Activated CD4-positive, alpha-beta T cell treated with anti-CD3 and anti-CD28 coated beads for 4 hours (primary cell): ENCODE results near the gene MLLT10.
"Not testable (repeated sequence)": the region's sequence is repeated elsewhere in the genome, so short reads cannot be mapped to it uniquely, and the experiment has no call there.

Experiments
- DNase-seq, 2 donors: peaks; one replicate each; pipeline ENCODE4 v3.0.0-alpha.2; 2020

MLLT10 gene

DNA sequence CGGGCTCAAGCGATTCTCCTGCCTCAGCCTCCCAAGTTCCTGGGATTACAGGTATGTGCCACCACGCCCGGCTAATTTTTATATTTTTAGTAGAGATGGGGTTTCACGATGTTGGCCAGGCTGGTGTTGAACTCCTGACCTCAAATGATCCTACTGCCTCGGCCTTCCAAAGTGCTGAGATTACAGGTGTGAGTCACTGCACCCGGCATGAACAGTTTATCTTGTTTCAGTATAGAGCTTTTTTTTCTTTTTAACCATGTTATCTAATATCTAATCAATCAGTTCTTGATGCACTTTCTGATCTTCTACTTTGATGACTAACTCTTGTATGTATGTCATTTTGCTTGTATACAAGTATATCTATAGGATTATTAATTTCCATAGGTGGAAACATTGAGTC is 54.1 kb downstream of the MLLT10 start:
- not testable (repeated sequence) for DNase-seq

DNA sequence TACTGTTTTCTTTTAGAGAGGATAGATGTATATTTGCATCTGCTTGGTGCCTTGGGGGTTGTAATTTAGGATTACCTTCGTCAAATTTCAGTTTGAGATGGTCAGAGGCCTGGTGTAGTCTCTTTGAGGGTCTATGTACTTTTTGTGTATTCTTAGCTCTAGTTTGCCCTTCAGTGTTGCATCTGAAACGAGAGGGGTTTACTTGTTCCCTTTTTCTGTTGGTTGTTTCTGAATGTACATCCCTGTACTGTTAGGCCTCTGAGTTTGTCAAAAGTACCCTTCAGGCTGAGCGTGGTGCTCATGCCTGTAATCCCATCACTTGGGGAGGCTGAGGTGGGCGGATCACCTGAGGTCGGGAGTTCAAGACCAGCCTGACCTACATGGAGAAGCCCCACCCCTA is 60.0 kb downstream of the MLLT10 start:
- no peak for DNase-seq

DNA sequence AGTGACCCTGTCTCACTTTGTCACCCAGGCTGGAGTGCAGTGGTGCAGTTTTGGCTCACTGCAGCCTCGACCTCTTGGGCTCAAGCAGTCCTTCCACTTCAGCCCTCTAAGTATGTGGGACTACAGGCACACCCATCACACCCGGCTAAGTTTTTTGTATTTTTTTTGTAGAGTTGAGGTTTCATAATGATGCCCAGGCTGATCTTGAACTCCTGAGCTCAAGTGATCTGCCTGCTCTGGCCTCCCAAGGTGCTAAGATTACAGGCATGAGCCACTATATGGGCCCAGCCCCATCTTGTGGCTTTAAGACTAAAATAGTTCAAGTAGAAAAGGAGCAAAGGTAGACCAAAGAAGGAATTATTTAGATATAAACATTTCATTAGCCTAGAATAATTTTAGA is 65.5 kb downstream of the MLLT10 start:
- DNase-seq, result no peak

DNA sequence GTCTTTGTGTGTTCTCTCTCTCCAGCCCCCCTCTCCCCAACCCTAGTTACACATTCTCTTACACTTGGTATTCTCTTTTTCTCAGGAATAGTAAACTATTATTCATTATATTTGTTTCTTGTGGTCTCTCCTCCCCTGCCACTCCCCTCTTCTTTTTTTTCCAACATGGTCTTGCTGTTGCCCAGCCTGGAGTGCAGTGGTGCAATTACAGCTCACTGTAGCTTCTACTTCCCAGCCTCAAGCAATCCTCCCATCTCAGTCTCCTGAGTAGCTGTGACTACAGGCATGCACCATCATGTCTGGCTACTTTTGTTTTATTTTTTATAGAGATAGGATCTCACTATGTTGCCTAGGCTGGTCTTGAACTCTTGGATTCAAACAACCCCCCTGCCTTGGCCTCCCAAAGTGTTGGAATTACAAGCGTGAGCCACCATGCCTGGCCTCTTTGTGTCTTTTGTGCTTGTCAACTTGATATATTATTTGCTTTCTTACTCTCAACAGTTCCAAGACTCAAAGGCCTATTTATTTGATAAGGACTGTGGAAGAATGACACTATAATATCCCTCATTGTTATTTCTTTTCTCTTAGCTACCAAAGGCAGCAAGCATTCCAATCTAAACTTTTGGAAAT is 66.9 kb downstream of the MLLT10 start:
- DNase-seq, result no peak

DNA sequence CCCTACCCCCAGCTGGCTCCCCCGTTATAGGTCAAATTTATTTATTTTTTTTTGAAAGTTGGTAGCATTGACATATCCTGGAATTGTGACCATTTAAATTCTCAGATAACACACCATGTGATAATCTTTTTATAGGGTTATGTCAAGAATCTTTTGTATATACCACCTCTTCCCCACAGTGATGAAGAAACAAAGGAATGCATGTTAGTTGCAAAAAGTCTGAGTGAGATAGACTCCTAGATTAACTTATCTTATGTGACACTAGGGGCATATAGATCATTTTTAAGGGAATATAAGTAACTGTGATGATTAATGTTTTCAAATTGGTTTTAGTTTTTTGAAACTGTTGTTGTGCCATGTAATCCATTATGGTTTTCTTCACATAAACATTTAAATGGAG is 68.3 kb downstream of the MLLT10 start:
- DNase-seq, result no peak

DNA sequence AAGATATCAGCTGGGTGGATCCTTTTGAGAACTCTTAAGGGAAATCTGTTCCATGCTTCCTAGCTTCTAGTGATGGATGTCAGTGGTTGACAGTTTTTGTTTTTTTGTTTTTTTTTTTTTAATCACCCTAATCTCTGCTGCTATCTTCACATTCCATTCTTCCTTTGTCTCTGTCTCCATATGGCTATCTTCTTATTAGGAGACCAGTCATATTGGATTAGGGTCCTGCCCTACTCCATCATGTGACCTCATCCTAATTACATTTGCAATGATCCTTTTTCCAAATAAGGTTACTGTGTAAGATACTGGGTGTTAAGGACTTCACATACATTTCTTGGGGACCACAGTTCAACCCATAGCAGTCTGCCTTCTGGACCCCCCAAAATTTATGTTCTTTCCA is 69.7 kb downstream of the MLLT10 start:
- DNase-seq, result no peak

DNA sequence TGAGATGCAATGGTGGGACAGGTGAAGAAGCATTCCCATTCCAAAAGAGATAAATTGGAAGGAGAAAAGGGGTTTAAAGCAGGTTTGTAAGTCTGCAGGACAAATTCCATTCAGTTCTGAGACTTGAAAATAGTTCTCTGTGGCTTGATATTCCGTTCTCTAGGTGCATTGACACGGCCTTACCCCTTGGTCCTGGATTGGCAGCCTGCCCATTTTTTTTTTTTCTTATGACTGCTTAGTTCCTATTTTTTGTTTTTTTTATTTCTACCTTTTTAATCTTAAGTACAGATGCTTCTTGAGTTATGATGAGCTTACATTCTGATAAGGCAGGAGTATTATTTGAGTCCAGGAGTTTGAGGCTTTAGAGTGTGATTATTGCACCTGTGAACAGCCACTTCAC is 70.6 kb downstream of the MLLT10 start:
- DNase-seq, result no peak

DNA sequence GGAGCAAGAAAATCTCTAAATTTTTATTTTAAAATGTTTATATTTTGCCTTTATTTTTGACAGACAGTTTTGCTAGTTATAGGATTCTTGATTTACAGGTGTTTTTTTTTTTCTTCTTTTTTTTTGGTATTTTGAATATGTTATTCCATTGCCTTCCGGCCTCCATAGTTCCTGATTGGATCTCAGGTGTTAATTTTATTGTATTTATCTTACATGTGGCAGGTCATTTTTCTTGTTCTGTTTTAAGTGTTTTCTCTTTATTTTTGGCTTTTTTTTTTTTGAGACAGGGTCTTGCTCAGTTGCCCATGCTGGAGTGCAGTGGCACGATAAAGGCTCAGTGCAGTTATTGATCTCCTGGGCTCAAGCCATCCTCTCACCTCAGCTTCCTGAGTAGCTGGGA is 73.9 kb downstream of the MLLT10 start:
- no peak for DNase-seq

DNA sequence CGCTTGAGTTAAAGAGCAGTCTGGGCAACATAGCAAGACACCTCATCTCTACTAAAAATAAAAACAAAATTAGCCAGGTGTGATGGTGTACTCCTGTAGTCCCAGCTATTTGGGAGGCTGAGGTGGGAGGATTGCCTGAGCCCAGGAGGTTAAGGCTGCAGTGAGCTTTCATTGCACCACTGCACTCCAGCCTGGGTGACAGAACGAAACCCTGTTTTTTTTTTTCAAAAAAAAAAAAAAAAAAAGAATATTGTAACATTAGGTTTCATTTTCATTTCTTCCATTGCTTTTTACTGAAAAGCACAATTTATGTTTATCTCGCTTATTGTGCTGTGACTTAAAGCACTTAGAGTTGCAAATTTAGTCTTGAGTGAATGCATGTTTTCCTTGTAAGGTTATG is 80.0 kb downstream of the MLLT10 start:
- no peak for DNase-seq

DNA sequence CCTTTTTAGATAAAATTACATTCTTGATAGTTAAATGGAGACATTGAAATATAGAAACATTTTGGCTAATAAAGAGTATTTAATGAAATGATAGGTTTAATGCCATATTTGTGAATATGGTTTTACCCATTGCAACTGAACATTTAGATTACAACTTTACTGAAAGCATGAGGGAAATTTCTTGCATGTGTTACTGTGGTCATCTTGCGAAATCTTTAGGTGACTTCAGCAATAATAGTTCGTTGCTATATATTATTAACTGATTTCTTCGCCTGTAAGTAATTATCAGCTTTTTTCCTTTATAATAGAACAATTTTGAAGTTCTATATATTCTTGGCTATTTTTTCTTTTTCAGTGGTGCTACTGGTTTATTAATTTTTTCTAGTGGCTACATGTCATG is 83.2 kb downstream of the MLLT10 start:
- no peak for DNase-seq

DNA sequence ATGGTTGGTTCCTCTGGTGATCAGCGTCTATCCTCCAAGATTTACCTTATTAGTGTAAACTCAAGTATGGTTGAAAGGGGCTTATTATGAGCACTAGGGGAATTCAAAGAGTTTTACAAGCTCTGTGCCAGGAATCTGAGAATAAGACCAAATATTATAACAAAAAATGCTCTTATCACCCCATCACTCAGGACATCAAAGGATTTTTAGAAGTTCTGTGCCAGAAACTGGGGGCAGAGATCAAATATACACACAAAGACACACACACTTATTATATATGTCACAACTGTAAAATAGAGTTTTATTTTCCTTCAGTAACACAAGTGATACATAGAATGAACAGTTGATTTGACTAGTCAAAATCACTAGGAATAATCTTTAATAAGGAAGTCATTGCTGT is 89.3 kb downstream of the MLLT10 start:
- DNase-seq, result no peak

DNA sequence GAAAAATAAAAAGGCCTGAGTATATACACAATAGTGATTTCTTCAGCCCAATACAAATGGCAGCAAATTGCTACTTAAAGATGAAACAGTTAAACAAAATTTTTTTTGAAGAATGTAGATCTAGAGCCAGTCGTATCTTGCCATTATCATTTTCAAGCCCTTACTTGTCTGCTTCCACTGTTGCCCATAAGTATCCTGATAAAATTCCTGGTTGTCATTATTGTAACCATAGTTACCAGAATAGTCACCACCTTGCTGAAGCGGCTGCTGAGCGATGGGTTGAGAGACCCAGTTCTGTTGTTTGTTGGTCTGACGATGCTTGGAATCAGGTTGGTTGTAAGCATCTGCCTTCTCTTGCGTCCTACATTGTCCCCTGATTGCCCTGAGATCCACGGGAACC is 90.4 kb downstream of the MLLT10 start:
- DNase-seq, result not testable (repeated sequence)

DNA sequence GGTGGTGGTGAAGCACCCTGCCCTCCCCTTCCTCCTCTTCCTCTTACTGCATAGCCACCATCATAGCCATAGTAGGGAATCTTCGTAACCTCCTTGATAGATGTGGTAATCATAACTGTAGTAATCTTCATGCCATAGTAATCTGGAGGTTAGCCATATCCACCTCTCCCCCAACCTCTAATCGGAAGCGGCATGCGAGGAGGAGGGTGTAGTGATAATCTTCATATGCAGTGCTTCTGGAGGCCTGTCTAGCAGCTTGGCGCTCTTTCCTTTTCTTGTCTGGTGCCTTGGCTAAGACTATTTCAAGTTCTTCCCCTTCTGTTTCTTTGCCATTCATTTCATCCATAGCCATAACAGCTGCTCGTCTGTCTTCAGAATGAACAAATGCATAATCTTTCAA is 90.9 kb downstream of the MLLT10 start:
- DNase-seq, result no peak

DNA sequence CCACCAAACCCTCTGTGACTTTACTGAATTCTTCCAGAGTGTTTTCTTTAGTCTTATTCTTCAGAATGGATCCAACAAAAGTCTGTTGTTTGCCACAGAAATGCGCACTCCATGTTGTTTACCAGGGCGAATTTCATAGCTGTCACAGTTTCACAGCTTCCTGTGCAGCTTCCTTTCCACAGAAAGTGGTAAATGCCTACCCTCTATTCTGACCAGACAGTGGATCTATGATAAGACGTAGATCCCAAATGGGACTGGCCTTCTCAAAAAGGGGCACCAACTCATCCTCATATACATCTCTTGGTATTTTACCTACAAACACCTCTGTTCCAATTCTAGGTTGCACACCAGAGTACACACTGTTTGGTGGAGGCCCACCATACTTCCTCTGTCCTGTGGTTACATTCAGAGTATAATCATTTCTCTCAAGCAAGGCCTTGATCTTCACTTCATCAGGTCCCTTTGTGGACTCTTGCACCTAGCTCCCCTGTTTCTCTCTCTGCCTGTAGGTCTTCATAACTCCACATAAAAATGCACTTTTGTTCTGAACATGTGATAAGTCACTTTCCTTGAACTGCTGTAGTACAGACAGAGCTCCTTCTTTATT is 91.7 kb downstream of the MLLT10 start:
- DNase-seq, result no peak

DNA sequence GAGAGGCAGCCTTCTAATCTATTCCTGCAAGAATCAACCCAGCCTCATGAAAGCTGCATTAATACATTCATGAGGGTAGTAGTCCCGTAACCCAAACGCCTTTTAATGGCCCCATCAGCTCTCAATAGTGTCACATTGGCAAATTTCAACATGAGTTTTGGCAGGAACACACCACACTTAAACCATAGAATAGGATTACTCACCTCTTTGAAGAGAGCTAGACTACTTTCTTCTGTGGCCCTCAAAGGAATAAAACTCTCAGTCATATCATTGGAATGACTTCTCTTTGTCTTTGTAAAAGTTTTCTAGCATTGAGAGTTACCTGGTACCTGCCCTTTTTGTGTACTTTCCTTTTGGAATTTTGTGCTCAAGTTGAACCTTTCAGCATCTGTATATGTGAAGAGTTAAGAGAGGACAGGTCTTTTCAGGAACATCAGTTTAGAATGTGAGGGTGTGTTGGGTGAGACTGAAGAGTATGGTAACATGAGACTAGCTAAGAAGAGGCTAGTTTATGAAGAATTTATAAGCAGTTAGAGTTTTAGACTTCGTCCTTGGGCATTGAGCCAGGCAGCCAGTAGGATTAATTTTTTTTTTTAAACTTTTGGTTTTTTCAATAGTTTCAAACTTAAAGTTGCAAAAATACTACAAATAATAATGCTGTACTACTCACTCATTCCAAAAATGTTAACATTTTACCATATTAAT is 92.6 kb downstream of the MLLT10 start:
- DNase-seq, result no peak

DNA sequence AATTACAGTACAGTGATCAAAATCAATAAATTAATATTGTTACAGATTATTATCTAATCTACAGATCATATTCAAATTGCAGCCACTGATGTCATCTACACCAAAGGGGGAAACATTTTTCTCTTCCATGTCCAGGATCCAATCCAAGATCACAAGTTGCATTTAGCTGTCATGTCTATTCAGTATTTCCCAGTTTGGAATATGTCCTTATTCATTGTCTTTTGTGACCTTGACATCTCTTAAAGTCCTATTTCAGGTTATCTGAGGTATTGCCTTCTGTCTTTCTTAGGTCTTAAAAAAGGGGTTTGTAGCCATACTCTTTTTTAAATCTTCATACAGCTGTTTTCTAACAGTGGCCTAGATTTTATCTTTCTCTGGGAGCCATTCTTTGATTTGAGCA is 93.3 kb downstream of the MLLT10 start:
- DNase-seq, result no peak

DNA sequence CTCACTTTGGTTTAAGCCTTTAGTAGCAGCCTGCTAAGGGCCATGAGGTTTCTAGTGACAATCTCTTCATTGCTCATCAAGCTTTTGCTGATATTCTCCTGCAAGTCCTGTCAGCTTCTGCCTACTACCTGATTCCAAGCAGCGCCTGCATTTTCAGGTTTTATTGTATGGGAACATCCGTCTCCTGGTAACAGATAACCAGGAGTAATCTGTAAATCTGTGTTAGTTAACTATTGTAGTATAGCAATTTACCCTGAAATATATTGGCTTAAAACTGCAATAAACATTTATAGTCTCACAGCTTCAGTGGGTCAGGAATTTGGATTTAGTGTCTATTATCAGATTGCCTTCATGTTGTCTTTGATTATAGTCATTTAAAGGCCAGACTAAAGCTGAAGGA is 94.0 kb downstream of the MLLT10 start:
- no peak for DNase-seq

DNA sequence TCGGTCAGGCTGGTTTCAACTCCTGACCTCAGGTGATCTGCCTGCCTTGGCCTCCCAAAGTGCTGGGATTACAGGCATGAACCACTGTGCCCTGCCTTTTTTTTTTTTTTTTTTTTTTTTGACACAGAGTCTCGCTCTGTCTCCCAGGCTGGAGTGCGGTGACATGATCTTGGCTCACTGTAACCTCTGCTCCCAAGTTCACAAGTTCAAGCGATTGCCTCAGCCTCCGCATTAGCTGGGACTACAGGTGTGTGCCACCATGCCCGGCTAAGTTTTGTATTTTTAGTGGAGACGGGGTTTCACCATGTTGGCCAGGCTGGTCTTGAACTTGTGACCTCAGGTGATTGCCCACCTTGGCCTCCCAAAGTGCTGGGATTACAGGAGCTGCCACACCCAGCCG is 94.6 kb downstream of the MLLT10 start:
- DNase-seq, result not testable (repeated sequence)

DNA sequence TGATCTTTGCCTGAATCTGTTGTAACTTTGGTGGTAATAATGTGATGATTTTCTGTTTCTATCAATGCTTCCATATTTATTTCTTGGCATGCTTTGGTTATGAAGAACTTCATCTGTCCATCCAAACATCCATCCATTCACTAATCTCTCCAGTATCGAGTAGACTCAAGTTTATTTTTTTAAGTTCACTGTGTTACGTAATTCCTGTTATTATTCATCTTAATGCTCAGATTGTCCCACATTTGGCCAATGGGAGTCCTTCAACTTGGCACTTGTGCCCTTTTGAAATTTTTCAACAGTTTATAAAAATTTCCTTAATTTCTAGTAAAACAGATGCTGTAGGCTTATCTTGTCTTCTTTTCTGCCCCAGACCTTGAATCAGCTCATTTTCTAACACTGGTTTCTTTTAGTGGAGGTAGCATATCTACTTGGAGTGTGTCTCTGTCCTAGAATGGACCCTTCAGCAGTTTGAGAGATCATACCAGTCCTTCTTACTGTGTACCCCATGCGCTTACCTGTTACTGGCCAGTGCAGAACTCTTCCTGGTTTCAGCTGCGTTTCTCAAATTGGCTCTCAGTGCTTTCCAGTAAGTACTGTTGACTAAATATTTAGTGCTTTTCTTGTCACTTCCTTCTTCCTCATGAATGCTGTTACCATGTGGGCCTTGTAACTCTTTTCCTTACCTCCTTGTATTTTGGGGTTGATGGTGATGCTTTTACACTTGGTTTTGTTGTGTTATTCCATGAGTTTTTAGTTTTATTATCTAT is 100.8 kb downstream of the MLLT10 start:
- no peak for DNase-seq

DNA sequence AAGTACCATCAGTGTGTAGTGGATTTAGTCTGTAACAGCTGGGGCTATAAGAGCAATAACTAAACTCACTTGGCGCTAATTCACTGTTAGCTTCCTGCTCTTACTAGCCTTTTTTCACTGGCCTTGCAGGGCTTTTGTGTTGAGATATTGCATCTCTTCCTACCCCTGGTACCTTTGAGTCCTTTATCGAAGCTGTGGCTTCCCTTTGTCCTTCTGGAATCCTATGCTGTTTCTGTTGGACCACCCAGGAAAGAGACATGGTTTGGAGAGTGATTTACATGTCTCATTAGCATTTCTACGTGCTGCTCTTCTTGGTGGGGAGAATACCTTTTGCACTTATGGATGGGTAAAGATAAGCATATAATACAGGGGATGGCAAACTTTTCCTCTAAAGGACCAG is 103.8 kb downstream of the MLLT10 start:
- DNase-seq, result no peak

DNA sequence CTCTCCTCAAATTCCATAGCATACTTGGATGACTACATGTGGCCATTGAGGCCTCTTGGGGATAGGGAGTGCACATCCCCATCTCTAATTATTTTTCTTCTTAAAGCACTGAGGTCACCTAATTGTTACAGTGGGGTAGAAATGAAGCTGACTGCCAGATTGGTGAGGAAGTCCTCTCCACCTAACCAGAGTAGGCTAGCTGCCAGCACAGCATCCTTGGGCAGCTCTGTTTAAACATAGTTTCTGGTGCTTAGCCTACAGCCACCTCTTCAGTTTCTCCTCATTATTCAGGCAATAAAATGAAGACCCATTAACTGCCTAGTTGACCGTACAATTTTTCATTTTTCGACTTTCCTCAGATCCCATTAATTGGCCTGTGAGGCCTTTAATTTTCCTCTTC is 104.6 kb downstream of the MLLT10 start:
- DNase-seq, result no peak

DNA sequence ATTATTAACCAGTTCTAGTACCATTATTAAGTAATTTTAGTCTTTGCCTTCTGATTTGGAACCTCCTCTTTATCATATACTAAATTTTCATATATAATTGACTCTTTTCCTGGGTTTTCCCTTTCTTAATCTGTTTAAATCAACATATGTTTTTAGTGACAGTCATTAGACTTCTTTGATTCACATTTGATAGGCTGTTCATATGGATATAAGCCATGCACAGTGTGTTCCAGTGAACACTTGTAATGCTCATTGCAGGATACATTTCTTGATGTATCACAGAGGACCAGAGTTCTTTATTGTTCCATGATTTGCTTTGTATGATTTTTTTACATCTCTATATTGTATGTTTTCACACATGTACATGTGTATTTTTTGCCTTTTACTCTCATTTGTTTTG is 114.0 kb downstream of the MLLT10 start:
- no peak for DNase-seq

DNA sequence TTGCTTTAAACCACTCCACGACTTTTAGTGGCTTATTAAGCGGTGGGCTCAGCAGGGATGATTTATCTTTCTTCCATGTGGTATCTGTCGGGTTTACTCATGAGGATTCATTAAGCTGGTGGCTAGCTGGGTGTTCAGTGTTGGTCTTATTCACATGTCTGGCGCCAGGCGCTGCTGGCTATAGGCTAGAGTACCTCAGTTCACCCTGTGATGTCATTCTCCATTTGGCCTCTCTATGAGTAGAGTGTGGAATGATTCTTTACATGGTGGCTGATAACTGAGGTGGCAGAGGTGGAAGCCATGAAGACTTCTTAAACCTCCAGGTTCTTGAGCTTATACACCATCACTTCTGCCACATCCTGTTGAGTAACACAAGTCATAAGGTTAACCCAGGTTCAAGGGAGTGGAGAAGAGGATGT is 115.4 kb downstream of the MLLT10 start:
- DNase-seq, result no peak

DNA sequence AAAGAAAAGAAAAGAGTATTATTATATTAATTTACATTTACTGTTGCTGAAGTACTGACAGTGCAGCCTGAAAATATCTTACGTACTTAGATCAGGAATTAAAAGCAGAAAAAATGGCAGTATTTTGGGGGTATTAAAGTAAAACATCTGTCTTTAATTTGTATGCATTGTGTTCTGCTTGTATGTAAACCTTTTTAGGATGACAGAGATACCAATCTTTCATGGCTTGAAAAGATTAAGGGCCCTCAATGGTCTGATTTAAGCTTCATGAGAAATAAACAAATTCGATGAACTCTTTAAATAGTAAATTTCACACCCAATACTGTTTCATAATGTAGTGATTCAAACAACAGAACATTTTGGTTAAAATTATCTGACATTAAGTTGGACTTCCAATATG is 116.3 kb downstream of the MLLT10 start:
- no peak for DNase-seq
